GM19193 (cell line): Measurements from ENCODE around the gene ENPEP.

Experiments used
- POLR2A ChIP-seq: IDR thresholded peaks from 4 replicates; pipeline ENCODE4 v1.6.1; 2011; ENCODE audit not compliant: insufficient read depth, insufficient read length; ENCODE audit errors: extremely low read depth

ENPEP gene

DNA sequence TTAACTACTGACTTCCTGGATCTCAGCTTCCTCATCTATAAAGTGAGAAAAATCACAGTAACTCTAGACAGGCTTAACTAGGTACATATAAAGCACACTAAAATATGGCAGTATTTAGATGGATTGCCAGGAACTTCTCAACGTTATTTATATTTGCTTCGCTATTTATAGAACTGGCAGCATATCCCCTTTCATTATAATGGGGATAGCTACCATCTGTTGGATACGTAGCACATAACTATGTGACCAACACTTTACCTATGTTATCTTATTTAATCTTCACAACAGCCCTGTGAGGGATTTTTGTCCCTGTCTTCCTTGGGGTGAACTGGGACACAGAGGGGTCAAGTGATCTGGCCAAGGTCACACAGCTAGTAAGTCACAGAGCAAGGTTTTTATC is 64.6 kb downstream of the ENPEP start:
- TF ChIP-seq POLR2A = no peak

DNA sequence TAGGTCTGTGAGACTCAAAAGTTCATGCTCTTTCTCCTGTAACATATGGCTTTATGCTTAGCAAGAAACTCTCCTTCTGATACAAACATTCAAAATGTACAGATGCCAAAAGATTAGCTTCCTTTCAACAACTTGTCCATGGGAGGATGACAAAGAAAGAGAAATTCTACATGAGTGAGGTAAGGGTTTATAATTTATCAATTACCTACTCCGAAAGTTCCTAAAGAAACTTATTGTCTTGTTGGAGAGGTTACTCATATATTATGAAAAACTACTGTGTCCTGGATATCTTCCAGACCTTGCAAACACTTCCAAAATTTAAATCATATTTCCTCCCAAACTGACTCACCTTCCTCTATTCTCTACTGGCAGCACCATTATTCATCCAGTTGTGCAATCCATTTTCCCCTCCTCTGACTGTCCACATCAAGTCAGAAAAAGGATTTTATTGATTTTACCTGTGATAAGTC is 65.1 kb downstream of the ENPEP start:
- no peak for TF ChIP-seq POLR2A

DNA sequence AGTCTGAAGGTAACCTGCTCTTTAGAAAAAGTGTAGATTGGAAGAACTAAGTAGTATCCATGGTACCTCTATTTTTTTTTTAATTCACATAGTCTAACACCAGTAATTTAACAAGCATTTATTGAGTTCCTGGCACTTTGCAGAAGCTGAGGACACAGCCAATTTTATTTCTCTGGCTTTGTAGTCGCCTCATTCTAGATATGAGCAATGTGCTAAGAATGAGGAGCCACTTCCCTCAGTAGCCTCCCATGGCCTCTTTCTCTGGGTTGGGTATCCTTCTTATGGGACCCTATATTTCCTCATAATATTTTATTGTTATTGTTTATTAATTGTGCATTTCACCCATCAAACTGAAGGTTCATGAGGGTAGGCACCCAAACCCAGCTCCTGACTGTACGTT is 67.6 kb downstream of the ENPEP start:
- TF ChIP-seq POLR2A = no peak

DNA sequence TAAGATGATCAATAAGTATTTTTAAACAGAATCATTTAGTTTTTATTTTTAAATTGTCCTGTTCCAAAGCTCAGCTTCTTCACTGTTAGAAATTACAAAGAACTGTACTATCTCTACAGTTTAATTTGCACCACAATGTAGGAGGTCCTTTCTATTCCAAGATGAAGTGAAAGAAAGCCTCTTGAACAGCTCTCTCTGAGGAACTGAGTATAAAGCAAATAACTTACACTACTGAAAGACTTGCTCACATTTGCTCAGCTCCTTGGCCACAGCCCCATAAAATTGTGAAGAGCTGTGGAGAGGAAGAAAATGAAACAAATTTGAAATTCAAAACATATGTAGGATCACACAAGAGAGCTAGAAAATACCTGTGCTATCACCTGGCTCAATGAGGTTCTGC is 68.6 kb downstream of the ENPEP start:
- TF ChIP-seq POLR2A = no peak

DNA sequence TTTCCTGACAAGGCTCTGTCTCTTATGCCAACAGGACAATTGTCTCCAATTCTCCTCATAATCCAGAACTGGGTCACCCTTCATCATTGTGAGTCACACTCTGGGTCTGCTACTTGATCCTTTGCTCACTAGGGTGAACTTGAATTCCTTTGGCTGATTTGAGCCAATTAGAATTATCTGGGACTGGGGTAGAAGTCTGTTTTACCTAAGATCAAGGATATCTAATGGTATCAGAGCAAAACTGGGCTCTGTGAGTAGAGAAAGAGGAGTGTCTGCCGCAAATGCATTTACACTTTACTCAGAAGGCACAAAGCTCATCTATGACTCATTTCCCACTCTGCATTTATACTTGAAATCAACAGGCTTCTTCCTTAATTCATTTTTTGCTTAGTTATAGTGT is 74.3 kb downstream of the ENPEP start:
- no peak for TF ChIP-seq POLR2A

DNA sequence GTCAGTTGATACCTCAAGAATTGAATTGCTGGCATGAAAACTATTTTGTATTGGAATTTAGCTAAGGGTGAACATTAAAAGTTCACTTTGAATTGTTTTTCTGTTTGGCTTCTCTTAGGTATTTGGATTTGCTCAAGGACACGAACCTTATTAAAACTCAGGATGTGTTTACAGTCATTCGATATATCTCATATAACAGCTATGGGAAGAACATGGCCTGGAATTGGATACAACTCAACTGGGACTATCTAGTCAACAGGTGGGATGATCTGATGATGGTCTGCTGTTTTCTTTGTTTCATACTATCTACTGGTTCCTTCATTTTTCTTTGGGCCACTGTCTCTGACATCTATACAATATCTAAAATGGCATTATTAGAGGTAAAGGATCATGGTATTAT is 77.2 kb downstream of the ENPEP start:
- no peak for TF ChIP-seq POLR2A

DNA sequence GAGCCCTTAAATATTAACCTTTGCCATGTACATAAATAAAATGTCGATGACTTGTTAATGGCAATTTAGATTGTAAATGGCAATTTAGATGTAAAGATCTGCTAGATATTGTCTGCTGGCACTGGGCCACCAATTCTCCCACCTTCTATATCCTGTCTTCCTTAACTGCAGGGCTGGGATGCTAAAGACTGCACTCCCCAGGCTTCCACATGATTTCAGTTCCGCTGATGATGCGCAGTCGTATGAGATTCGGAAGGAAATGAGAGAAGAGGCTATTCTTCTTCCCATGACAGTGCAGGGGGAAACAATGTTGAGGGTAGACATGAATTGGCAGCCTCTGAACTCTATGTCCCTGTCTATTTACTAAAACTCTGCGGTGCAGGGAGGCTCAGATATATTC is 91.3 kb downstream of the ENPEP start:
- no peak for TF ChIP-seq POLR2A

DNA sequence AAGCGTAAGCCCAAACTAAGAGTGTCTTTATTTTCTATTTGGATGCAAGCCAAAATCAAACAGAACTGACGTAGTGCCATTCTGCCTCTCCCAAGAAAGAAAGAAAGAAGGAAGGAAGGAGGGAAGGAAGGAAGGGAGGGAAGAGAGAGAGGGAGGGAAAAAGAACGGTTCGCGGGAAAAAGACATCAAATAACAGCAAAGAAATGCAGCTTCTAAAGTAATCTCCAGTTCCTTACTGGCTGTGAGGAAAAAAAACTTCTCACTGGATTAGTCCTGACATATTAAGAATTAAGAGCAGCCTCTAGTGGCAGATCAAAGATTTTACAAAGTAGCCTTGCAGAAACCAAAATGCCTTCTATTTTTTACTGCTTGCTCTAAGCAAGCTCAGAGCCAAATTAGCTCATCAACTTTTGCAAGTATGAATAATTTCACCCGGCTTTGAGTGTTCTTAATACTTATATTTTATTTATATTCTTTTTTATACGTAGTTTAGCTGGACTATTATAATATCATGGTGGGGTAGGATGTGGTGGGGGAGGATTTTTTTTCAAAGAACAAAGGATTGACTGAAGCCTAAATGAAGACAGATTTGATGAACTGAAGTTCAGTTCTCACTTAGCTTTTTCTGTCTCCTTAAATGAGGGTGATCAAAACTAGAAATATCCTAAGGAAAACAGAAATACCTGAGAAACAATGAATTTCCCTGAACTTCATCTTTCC is 110.3 kb downstream of the ENPEP start:
- no peak for TF ChIP-seq POLR2A

DNA sequence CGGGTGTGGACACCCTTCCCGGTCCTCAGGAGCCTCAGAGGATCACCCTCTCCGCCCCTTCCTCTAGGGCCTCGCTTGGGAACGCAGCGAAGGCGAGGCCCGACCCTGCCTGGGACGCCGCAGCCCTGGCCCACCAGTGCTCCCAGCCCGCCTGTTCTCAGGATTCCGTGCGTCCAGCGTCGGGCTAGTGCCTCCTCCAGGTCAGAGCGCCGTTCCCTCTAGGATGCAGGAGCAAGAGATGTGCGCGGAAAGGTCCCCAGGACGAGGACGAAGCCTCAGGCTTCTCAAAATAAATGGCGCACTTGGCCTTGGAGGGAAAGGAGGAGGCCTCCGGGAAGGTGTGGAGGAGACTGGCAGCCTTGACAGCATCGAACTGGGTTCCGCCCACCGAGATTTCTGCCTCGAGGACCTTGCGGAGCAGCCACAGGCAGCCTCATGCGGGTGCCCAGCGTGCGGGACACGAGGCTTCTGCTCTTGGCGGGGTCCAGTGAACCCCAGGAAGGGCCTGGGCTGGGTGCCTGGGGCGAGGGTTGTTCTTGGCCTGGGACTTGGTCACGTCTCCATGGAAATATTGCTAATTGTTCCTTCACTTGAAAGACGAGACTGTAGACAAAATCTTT is 111.8 kb downstream of the ENPEP start:
- no peak for TF ChIP-seq POLR2A

DNA sequence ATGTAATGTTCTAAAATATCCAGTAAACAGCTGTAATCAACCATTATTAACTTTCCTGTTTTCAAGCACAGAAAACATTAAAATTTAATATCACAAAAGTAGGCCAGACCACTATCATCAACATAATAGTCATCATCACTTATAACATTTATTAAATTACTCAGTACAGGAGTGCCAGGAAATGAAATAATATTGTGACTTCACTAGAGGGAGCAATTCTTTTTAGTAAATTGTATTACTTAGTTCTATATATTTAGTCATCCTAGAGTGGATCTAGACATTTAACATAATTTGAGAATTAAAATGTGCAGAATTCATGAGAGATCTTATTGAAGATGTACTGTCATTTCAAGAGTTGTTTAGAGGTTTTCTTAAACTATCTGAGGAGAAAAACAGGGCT is 113.3 kb downstream of the ENPEP start:
- no peak for TF ChIP-seq POLR2A

DNA sequence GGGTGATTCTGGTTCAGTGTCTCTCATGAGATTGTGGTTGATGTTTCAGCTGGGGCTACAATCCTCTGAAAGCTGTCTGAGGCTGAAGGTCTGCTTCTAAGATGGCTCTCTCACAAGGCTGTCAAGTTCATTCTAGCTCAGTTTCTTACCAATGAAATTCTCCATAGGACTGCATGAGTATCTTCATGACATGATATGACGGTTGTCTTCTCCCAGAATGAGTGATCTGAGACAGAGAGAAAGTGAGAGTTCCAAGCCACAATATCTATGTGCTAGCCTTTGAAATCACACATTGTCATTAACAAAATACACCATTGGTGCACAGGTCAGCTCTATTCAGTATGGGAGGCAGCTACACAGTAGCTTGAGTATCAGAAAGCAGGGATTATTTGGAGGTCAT is 119.6 kb downstream of the ENPEP start:
- TF ChIP-seq POLR2A = no peak

DNA sequence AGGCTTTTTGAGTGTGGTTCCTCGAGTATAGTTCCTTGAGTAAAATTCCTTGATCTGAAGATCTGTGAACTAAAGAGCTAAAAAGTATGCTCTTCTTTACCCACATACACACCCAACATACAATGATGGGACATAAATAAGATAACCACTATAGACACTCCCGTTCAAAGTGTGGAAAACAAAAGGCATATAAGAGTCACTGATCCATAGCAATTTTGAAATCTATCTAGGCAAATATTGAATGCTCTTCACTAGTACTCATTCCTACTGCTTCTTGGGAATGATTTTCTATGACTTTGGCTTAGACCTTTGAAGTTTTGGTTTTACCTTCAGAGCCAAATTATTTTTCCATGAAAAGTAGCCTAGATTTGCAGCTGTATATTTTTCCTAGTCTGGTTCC is 120.5 kb downstream of the ENPEP start:
- TF ChIP-seq POLR2A = no peak

DNA sequence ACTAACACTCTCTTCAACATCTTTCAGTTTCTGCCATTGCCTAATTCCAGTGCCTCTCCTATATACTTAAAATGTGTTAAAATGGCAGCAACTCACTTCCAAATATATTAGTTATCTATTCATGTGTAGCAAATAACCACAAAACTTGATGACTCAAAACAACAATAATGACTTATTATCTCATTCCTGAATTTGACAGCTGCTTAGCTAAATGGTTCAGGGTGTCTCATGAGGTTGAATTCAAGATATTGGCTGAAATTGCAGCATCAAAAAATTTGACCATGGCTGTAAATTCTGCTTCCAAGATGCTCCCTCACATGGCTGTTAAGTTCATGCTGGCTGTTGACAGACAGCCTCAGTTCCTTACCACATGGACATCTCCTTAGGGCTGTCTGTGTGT is 121.6 kb downstream of the ENPEP start:
- no peak for TF ChIP-seq POLR2A

DNA sequence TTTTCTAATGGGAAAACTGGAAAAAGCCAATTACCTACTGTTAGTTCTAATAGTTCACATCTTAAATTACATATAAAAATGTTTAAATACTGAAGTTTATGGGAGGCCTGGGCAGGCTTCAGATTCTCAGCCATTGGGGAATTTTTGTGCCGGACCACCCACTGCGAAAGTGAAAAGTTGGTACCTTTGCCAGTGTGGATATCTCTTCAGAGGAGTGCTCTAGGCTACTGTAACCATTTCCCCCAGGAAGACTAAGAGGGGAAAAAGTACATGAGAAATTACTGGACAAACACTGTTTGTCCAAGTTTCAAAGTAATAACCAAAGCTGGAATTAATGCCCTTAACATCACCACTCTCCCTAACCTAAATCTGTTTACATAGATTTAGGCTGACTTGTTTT is 126.1 kb downstream of the ENPEP start:
- no peak for TF ChIP-seq POLR2A

DNA sequence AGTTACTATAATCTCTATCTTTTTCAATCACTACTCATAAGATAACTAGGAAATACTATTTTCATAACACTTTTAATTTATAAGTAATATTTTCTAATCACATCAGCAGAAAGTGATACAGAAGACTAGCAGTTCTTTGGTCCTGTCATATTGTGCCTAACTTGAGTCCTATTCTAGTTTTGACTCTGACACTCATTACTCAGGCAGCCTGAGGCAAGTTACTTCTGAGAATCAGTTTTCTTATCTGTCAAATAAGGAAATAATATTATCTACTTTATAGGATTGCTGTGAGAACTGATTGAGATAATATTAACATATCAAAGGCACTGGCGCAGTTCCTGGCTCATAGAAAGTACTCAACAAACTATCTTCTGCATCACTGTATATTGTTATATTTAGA is 129.1 kb downstream of the ENPEP start:
- no peak for TF ChIP-seq POLR2A

DNA sequence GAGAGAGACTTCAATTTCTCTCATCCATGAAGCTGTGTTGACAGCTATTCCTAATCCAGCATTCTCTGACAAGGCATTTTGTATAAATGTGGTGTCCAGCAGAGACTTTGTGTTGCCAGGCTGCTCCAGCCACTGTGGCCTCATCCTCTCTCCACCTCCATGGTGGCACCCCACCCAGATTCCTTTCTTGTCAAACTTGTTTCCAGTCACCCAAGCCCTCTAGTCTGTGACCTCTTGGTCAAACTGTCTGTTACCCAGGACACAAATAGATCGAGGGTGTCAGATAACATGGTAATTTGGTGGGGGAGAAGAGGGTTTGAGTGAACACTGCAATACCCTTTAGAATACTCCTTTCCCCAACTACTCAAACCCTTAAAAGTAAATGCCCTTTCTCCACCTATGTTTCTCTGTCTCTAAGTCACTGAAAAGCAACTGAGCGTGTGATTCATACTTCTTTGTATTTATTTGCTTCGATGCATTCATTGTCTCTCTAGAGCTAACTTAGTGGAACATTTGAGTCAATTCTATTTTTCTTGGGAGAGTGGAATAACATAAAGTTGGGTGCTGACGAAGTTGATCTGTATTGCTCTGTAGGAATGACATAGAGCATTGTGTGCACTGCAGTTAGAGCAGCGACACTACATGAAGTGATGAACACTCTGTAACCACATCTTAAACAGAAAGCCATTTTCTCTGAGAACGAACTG is 133.2 kb downstream of the ENPEP start:
- TF ChIP-seq POLR2A = no peak

DNA sequence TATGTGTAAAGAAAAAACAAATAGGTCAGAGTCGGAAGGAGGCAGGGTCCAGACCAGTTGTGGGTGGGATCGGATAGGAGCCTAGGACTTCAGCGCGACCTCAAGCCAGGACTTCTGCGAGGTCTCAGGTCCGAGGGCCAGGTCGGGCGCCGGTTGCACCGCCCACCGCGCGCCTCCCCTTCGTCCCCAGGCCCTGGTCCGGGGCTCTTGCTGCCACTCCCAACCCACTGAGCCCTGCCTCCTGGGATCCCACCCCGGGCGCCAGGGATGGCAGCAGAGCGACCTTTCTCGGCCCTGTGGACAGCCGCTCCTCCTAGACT is 134.6 kb downstream of the ENPEP start:
- no peak for TF ChIP-seq POLR2A
